ENCODE measurements around the gene HES1.
A peak's percentile ranks its signal among the peaks of the same experiment; 100 is the strongest.

HES1 gene, protein sequence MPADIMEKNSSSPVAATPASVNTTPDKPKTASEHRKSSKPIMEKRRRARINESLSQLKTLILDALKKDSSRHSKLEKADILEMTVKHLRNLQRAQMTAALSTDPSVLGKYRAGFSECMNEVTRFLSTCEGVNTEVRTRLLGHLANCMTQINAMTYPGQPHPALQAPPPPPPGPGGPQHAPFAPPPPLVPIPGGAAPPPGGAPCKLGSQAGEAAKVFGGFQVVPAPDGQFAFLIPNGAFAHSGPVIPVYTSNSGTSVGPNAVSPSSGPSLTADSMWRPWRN
- long read RNA-seq = 0 reads

DNA sequence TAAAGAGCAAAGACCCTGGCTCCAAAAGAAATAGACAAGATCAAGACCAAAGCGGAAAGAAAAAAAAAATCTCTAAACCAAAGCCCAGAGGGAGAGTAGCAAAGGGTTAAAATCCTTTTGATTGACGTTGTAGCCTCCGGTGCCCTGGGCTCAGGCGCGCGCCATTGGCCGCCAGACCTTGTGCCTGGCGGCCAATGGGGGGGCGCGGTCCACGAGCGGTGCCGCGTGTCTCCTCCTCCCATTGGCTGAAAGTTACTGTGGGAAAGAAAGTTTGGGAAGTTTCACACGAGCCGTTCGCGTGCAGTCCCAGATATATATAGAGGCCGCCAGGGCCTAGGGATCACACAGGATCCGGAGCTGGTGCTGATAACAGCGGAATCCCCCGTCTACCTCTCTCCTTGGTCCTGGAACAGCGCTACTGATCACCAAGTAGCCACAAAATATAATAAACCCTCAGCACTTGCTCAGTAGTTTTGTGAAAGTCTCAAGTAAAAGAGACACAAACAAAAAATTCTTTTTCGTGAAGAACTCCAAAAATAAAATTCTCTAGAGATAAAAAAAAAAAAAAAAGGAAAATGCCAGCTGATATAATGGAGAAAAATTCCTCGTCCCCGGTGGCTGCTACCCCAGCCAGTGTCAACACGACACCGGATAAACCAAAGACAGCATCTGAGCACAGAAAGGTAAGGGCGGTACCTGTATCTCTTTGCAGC lies at the start of gene HES1:
TSS of gene HES1 (plus strand) at position 343 of the 713 bp plus-strand sequence. CDS start at position 576, 233 bp downstream.
- peaks cover 13% of the 10 kb centered on the region for H3K27me3 ChIP-seq (ENCODE audit: insufficient read depth, poor library complexity, severe bottlenecking)
- peak within 1 kb of the TSS; percentile 60 for H3K4me3 ChIP-seq (replicated peaks; ENCODE audit: insufficient read depth, low read length)
- peak; percentile 48 to 50 for DNase-seq (ENCODE audit: low read depth in 1 of 2, low spot score in 1 of 2)
- peak within 1 kb of the TSS; percentile 67 for H3K27ac ChIP-seq (replicated peaks)
- TF ChIP-seq SPI1 (IDR thresholded peaks at IDR 0.05; ENCODE audit: borderline replicate concordance, low read depth) = no peak
- TF ChIP-seq, protein P1, sequence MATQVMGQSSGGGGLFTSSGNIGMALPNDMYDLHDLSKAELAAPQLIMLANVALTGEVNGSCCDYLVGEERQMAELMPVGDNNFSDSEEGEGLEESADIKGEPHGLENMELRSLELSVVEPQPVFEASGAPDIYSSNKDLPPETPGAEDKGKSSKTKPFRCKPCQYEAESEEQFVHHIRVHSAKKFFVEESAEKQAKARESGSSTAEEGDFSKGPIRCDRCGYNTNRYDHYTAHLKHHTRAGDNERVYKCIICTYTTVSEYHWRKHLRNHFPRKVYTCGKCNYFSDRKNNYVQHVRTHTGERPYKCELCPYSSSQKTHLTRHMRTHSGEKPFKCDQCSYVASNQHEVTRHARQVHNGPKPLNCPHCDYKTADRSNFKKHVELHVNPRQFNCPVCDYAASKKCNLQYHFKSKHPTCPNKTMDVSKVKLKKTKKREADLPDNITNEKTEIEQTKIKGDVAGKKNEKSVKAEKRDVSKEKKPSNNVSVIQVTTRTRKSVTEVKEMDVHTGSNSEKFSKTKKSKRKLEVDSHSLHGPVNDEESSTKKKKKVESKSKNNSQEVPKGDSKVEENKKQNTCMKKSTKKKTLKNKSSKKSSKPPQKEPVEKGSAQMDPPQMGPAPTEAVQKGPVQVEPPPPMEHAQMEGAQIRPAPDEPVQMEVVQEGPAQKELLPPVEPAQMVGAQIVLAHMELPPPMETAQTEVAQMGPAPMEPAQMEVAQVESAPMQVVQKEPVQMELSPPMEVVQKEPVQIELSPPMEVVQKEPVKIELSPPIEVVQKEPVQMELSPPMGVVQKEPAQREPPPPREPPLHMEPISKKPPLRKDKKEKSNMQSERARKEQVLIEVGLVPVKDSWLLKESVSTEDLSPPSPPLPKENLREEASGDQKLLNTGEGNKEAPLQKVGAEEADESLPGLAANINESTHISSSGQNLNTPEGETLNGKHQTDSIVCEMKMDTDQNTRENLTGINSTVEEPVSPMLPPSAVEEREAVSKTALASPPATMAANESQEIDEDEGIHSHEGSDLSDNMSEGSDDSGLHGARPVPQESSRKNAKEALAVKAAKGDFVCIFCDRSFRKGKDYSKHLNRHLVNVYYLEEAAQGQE (IDR thresholded peaks at IDR 0.05; ENCODE audit: insufficient replicate concordance, low read depth) = peak; percentile 92

DNA sequence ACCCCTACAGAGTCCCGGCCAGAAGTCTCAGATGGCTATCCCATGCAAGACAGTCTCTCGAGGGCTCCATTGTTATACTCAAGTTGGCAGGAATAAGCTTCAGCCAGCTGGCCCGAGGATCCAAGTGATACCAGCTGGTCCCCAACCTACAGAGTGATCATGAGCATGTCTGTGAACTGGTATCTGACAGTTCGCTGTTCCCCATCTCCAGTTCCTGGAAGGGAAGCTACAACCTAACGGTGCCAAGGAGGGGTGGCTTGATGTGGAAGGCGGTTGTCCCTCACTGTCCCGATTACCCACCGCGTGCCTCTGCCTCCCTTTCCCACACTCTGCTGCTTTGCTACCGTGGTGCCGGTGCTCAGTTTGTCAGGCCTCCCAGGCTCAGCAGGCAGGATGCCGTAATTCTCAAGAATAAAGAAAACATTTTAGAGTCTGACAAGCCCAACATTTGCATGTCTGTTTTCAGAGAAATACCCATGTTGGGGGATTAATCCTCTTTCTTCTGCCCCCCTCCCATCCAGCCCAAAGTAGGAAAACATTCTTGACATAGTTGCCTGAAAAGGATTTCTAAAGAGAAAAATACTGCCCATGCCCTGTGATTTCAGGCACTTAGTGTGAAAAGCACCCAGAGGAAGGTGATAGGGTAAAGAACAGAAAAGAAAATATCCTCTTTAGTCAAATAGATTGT lies 49.4 kb upstream of the HES1 start:
- TF ChIP-seq, protein P1 (IDR thresholded peaks at IDR 0.05; ENCODE audit: insufficient replicate concordance, low read depth) = no peak
- TF ChIP-seq GABPA (IDR thresholded peaks at IDR 0.05; ENCODE audit: low read depth) (no peak), POLR2AphosphoS5 (IDR thresholded peaks at IDR 0.05; ENCODE audit: low read depth) (no peak)
- Histone ChIP-seq H3K27me3 (ENCODE audit: insufficient read depth, poor library complexity, severe bottlenecking) (no peaks in the 10 kb centered on the region), H3K4me3 (replicated peaks; ENCODE audit: insufficient read depth, low read length) (no peak overlapping the region), H3K27ac (replicated peaks) (no peak overlapping the region)
- DNase-seq (ENCODE audit: low read depth in 1 of 2, low spot score in 1 of 2) = no peak

DNA sequence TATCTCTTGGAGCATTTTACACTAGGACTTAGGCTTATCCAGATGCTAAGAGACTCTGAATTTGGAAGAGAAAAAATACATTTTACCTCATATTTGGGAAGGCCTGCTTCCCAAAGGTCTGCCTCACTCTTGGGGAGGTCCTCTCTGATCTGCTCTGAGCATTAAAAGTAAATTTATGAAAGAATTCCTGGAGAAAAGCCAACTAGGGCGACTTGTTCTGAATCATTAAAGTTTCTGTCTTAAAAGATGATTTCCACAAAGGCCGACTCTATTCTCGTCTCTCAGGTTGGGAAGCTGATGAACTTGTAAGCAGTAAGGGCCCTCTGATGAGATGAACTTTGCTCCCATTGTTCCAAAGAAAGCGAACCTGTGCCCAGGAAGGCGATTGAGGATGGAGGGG lies 48.7 kb upstream of the HES1 start:
- no peak for DNase-seq (ENCODE audit: low read depth in 1 of 2, low spot score in 1 of 2)
- Histone ChIP-seq H3K27ac (replicated peaks) (no peak overlapping the region), H3K4me3 (replicated peaks; ENCODE audit: insufficient read depth, low read length) (no peak overlapping the region), H3K27me3 (ENCODE audit: insufficient read depth, poor library complexity, severe bottlenecking) (no peaks in the 10 kb centered on the region)
- TF ChIP-seq, protein P2, sequence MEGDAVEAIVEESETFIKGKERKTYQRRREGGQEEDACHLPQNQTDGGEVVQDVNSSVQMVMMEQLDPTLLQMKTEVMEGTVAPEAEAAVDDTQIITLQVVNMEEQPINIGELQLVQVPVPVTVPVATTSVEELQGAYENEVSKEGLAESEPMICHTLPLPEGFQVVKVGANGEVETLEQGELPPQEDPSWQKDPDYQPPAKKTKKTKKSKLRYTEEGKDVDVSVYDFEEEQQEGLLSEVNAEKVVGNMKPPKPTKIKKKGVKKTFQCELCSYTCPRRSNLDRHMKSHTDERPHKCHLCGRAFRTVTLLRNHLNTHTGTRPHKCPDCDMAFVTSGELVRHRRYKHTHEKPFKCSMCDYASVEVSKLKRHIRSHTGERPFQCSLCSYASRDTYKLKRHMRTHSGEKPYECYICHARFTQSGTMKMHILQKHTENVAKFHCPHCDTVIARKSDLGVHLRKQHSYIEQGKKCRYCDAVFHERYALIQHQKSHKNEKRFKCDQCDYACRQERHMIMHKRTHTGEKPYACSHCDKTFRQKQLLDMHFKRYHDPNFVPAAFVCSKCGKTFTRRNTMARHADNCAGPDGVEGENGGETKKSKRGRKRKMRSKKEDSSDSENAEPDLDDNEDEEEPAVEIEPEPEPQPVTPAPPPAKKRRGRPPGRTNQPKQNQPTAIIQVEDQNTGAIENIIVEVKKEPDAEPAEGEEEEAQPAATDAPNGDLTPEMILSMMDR (IDR thresholded peaks at IDR 0.05; ENCODE audit: insufficient read depth, low read length) = no peak
- TF ChIP-seq POLR2AphosphoS5 (IDR thresholded peaks at IDR 0.05; ENCODE audit: low read depth) (no peak), GABPA (IDR thresholded peaks at IDR 0.05; ENCODE audit: low read depth) (no peak)

DNA sequence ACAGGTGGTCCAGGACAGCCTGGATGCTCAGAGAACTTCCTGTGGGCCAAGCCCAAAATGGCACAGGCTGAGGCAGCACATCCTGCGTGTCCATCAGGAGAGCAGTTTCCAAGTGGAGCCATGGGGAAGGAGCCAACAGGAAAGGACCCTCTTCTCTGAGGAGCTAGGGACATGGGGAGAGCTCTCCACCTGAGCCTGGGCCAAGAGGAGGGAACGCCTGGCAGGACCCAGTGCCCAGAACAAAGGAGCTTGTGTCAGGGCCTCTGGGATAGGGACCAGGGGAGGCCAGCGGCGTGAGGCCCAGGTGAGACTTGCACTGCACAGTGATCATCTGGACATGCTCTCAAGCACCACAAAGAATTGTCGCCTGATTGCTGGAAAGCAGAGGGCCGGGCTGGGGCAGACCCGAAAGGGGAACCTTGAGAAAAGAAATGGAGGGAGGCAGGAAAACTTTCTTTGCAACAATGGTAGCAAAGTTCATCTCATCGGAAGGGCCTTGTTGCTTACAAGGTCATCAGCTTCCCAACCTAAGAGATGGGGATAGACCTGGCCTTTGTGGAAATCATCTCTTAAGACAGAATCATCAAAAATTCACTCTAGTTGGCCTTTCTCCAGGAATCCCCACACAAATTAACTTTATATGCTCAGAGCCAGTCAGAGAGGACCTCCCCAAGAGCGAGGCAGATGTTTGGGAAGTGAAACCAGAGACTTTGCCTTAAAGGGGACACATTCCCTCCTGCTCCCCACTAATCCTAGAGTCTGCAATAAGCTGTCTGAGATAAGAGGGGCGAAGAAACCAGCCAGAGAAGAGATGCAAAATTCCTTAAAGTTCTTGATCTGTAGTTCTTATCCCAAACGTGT lies 47.7 kb upstream of the HES1 start:
- Histone ChIP-seq H3K27me3 (ENCODE audit: insufficient read depth, poor library complexity, severe bottlenecking) (no peaks in the 10 kb centered on the region), H3K4me3 (replicated peaks; ENCODE audit: insufficient read depth, low read length) (no peak overlapping the region), H3K27ac (replicated peaks) (no peak overlapping the region)
- no peak for DNase-seq (ENCODE audit: low read depth in 1 of 2, low spot score in 1 of 2)
- TF ChIP-seq SPI1 (IDR thresholded peaks at IDR 0.05; ENCODE audit: borderline replicate concordance, low read depth) (no peak), POLR2AphosphoS5 (IDR thresholded peaks at IDR 0.05; ENCODE audit: low read depth) (no peak), GABPA (IDR thresholded peaks at IDR 0.05; ENCODE audit: low read depth) (no peak)
- TF ChIP-seq, protein P1 (IDR thresholded peaks at IDR 0.05; ENCODE audit: insufficient replicate concordance, low read depth) = no peak
- TF ChIP-seq, protein P2 (IDR thresholded peaks at IDR 0.05; ENCODE audit: insufficient read depth, low read length) = no peak
